C4-2B (cell line): Measurements from ENCODE around the gene SCART1.

Source experiments
- H3K27ac ChIP-seq: fragments of 450-650 bp; 2 replicates; pipeline ENCODE4 v1.5.1; 2017
- CTCF ChIP-seq: fragments of 450-650 bp; conservative IDR thresholded peaks from 2 replicates; pipeline ENCODE4 v1.5.1; 2017; ENCODE audit warnings: mild to moderate bottlenecking
- ZFX ChIP-seq: fragments of 450-650 bp; IDR thresholded peaks from 2 replicates; pipeline ENCODE4 v1.6.1; 2017

SCART1 gene

DNA sequence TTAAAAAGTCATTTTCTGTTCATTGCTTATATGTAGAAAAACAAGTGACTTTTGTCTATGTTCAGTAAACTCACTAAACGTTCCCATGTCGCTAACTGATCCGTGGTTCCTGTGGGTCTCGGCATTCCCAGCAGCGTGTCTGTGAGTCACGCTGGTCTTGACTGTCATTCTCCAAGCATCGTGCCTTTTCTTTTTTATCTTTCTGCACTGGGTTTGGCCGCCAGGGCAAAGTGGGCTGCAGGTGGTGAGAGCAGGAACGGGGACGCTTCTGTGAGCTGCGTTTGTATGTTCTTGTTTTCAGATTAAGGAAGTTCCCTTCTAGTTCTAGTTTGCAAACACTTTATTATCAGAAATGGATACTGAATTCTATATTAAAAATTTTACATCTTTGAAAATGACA is 6.8 kb upstream of the SCART1 start:
- no peak overlapping the region for H3K27ac ChIP-seq
- TF ChIP-seq ZFX, result no peak
- no peak for TF ChIP-seq CTCF

- TF ChIP-seq ZFX (no peak), CTCF (no peak)
- H3K27ac ChIP-seq, result no peak overlapping the region
Measured at GRCh38 chr10:133448120-133448519, 5.6 kb upstream of the SCART1 start.

GRCh38 chr10:133451346-133451745 is 2.4 kb upstream of the SCART1 start:
- TF ChIP-seq ZFX, result no peak
- no peak for TF ChIP-seq CTCF

DNA sequence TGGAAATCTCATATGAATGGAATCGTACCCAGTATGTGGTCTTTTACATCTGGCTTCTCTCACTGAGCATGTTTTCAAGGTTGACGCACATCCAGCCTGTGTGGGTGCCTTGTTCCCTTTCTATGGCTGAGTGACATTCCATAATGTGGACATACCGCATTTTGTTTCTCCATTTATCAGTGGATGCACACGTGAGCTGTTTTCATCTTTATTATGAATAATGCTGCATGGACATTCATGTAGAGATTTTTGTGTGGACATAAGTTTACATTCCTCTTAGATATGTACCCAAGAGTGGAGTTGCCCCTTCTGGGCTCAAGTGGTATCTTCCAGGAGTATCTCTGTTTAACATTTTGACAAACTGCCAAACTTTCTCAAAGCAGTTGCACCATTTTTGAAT is 1.3 kb upstream of the SCART1 start:
- no peak overlapping the region for H3K27ac ChIP-seq
- TF ChIP-seq ZFX (no peak), CTCF (no peak)

More at GRCh38 chr10:133451346-133451745, 2.4 kb upstream of the SCART1 start:
- H3K27ac ChIP-seq, result no peak overlapping the region

DNA sequence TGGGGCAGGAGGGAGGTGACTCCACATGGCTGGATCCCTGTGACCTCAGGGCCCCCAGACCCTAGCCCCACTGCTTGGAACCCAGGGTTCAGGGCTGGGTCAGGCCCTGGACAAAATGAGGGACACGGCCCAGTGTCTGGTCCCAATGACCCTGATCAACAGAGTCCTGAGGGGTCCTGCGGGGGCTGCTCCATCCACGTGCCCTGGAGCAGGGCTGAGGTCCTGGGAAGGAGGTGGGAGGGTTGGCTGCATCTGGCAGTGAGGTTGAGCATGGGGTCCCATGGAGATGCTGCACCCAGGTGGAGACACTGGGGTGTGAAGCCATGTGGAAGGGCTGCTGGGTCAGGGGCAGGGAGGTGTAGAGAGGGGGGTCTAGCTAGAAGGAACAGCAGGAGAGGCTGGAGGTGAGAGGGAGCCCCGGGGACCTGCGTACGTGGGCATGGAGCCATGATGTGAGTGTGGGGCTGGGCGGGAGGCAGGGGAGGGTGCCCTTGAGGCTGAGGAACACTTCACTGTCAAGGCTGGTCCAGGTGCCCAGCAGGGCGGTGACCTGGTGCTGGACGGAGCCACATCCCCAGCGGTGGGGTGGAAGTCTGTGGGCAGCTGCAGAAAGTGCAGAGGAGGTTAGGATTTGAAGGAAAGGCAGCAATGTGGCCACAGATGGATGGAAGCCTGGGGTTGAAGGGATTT is 604 bp downstream of the SCART1 start:
- no peak overlapping the region for H3K27ac ChIP-seq
- TF ChIP-seq CTCF (no peak), ZFX (no peak)

DNA sequence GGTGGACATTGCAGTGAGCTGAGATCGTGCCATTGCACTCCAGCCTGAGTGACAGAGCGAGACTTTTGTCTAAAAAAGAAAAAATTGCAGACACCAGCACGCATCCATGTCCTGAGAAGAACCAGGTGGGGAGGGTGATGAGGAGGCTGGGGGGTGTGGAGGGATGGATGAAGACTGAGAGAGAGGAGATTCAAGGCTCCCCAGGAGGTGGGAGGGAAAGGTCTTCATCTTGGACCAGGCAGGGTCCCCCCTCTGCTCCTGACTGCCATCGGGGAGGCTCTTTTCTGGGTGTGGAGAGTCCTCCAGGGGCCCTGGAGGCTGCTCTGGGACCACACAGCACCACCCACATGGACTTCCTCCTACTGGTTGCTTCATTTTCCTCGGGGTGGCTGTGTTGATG is 1.5 kb downstream of the SCART1 start:
- no peak overlapping the region for H3K27ac ChIP-seq
- TF ChIP-seq CTCF (no peak), ZFX (no peak)

GRCh38 chr10:133455611-133456031 is 1.9 kb downstream of the SCART1 start:
- no peak overlapping the region for H3K27ac ChIP-seq
- TF ChIP-seq ZFX (no peak), CTCF (no peak)
